Common myeloid progenitor, CD34-positive (primary cell): ENCODE results near the gene GTSF1L.
"Not testable (repeated sequence)": the region's sequence is repeated elsewhere in the genome, so short reads cannot be mapped to it uniquely, and the experiment has no call there.

Experiments used
- CTCF ChIA-PET: fragments of 350-600 bp; sonication (Branson Sonifier 250); formaldehyde crosslinking; loops from one replicate; lab custom pipeline; 2021; ENCODE audit warnings: antibody characterized with exemption; lab: Charles Lee
- POLR2A ChIA-PET: fragments of 350-600 bp; sonication (Branson Sonifier 250); formaldehyde crosslinking; loops from one replicate; lab custom pipeline; 2021; ENCODE audit warnings: antibody characterized with exemption; lab: Charles Lee
- DNase-seq, 3 donors: peaks; one replicate each; pipeline versions ENCODE4 v3.0.0 to v3.0.0-alpha.2; 2013
- H3K27ac ChIP-seq, 2 experiments: 1 replicate in 1 of 2; 2 replicates in 1 of 2; pipeline ENCODE4 v1.7.0; 2013; ENCODE audit warnings: inconsistent platforms in 2 of 2, low read length in 2 of 2, mild to moderate bottlenecking in 2 of 2, low read depth in 1 of 2, moderate library complexity in 1 of 2; ENCODE audit not compliant: severe bottlenecking in 2 of 2, insufficient read depth in 1 of 2, poor library complexity in 1 of 2
- H3K27me3 ChIP-seq, 5 experiments: replicated peaks in 2 of 5; 1 replicate in 3 of 5; 2 replicates in 2 of 5; pipeline versions ENCODE4 v1.6.1 to v1.7.0; 2013; ENCODE audit warnings: low read length in 4 of 5, mild to moderate bottlenecking in 2 of 5, moderate library complexity in 2 of 5, inconsistent platforms in 1 of 5; ENCODE audit not compliant: insufficient read depth in 5 of 5, control insufficient read depth in 4 of 5
- H3K36me3 ChIP-seq, 4 experiments: 1 replicate in 2 of 4; 2 replicates in 2 of 4; pipeline versions ENCODE4 v1.6.1 to v1.7.0; 2013; ENCODE audit warnings: low read length in 3 of 4, control low read depth in 1 of 4, mild to moderate bottlenecking in 1 of 4; ENCODE audit not compliant: control insufficient read depth in 4 of 4, insufficient read depth in 4 of 4
- H3K4me1 ChIP-seq, 4 experiments: 1 replicate in 3 of 4; 2 replicates in 1 of 4; pipeline versions ENCODE4 v1.6.1 to v1.7.1; 2013; ENCODE audit warnings: low read length in 3 of 4, mild to moderate bottlenecking in 3 of 4, control low read depth in 1 of 4, inconsistent platforms in 1 of 4, moderate library complexity in 1 of 4; ENCODE audit not compliant: control insufficient read depth in 4 of 4, insufficient read depth in 4 of 4; ENCODE audit errors: control extremely low read depth in 1 of 4
- H3K4me3 ChIP-seq, 7 experiments: 1 replicate in 4 of 7; 2 replicates in 3 of 7; pipeline versions ENCODE4 v1.5.1 to v1.7.0; 2013; ENCODE audit warnings: mild to moderate bottlenecking in 7 of 7, low read length in 6 of 7, moderate library complexity in 6 of 7, inconsistent platforms in 2 of 7, low read depth in 2 of 7, control low read depth in 1 of 7; ENCODE audit not compliant: insufficient read depth in 4 of 7, control insufficient read depth in 1 of 7; ENCODE audit errors: extremely low read depth in 1 of 7
- H3K9me3 ChIP-seq, 5 experiments: 1 replicate in 4 of 5; 2 replicates in 1 of 5; pipeline versions ENCODE4 v1.6.1 to v1.7.1; 2013; ENCODE audit warnings: low read length in 4 of 5, mild to moderate bottlenecking in 2 of 5, inconsistent platforms in 1 of 5, low read depth in 1 of 5, moderate library complexity in 1 of 5; ENCODE audit not compliant: control insufficient read depth in 4 of 5, insufficient read depth in 2 of 5; ENCODE audit errors: control extremely low read depth in 1 of 5
- WGBS: methylation state at CpG from one replicate; pipeline ENCODE4 v1.1.5; 2013; ENCODE audit not compliant: insufficient coverage; 5-methylcytosine and 5-hydroxymethylcytosine counted together

GTSF1L gene

GRCh38 chr20:43766385-43766784 lies 39.6 kb upstream of the GTSF1L start:
- ChIA-PET POLR2A (no interaction called here), CTCF (no interaction called here)
- Histone ChIP-seq H3K36me3 (no peaks in the 10 kb centered on the region), H3K4me1 (no peaks in the 10 kb centered on the region), H3K27ac (no peak overlapping the region), H3K27me3 (peaks cover 0 to 40% (median 12%) of the 10 kb centered on the region in 5 experiments), H3K4me3 (no peak overlapping the region), H3K9me3 (no peaks in the 10 kb centered on the region)
- WGBS, result 63% methylated on average over 5 of the region's 6 CpGs
- DNase-seq, result no peak

DNA sequence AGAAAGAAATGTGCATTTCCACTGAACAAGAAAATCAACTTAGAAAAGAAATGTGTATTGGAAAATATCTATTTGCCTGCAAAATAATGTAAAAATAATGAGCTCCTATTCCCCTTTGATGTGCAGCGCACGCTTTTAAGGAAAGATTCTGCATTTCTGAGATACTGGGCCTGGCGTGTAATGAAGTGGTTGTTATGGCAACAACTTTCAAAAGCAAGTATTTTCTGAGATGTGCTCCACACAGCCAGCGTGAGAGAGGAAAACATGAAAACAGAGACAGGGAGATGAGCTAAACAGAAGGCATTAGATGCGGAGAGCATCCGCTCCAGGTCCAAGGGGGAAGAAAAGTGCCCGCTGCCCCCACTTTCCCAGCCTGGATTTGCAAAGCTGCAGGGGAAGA lies 39.1 kb upstream of the GTSF1L start:
- no peak overlapping the region for H3K4me3 ChIP-seq
- H3K9me3 ChIP-seq, result no peaks in the 10 kb centered on the region
- WGBS, result 82% methylated on average over 7 of the region's 7 CpGs
- no peaks in the 10 kb centered on the region for H3K36me3 ChIP-seq
- no peak for DNase-seq
- no peak overlapping the region for H3K27ac ChIP-seq
- H3K4me1 ChIP-seq, result no peaks in the 10 kb centered on the region
- ChIA-PET POLR2A (no interaction called here), CTCF (no interaction called here)
- H3K27me3 ChIP-seq, result peaks cover 0 to 38% (median 12%) of the 10 kb centered on the region in 5 experiments

DNA sequence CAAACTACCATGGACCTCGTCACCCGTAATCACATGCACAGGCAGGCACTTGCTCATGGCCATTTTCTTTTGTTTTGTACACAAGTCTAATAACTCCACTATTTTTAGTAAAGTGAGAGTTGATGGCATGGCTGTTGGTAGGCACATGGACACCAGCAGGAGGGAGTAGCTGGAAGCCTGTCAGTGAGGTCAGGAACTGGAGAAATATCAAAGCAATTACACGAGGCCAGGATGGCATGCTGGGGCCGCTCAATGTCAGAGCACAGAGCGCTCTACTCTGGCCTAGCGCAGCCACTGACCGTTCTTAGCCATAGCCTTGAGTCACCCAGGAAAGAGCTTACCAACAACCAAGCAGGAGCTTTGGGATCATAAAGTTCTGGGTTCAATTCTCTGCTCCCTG lies 36.1 kb upstream of the GTSF1L start:
- Histone ChIP-seq H3K36me3 (no peaks in the 10 kb centered on the region), H3K9me3 (no peaks in the 10 kb centered on the region), H3K4me3 (no peak overlapping the region), H3K4me1 (no peaks in the 10 kb centered on the region), H3K27ac (no peak overlapping the region), H3K27me3 (peaks cover 0 to 28% (median 8%) of the 10 kb centered on the region in 5 experiments)
- WGBS, result 85% methylated on average over 6 of the region's 7 CpGs
- CTCF ChIA-PET, result no interaction called here
- POLR2A ChIA-PET, result no interaction called here
- no peak for DNase-seq

DNA sequence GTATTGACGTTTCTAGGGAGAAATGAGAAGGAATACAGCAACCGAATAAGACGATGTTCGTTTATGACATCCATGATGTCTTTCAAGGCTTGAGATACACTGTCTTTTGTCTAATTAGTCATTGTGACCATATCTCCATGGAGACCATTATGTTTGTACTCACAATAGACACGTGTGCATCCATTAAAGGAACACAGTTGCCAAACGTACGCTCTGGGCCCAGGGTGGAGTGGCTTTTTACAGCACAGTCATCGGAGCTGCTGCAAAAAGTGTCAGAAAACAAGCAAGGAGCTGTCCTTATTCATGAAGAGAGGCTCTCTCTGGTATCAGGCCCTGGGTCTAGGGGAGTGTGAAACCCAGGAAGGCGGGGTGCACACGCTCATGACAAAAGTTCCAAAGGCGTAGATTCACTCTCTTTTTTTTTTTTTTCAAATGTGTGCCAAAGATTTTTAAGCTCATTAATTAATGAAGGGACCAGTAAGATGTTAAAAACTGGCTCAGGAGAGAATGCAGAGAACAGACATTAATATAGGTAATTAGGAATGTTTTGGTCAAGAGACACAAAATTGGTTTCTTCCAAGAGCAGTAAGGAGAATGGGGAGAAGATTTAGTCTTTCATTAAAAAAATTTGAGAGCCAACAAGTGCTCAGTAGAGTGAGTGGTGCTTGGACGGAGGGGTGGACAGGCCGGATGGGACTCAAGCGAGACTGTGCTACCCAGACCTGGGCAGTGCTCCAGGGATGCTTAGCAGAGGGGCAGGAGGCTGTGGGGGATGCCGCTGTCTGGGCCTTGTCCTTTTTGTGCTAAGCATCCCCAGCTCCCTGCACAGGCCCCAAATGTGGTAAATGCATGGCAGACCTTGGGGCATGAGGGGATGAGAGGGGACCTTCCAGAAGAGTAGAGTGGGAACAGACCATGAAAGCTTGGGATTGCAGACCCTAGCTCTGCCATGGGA lies 34.9 kb upstream of the GTSF1L start:
- Histone ChIP-seq H3K27ac (no peak overlapping the region), H3K4me3 (no peak overlapping the region), H3K9me3 (no peaks in the 10 kb centered on the region), H3K36me3 (no peaks in the 10 kb centered on the region), H3K27me3 (peaks cover 0 to 15% (median 3%) of the 10 kb centered on the region in 5 experiments), H3K4me1 (no peaks in the 10 kb centered on the region)
- CTCF ChIA-PET, result no interaction called here
- 96% methylated on average over 14 of the region's 15 CpGs for WGBS
- POLR2A ChIA-PET, result no interaction called here
- peak in 1 of 3 donors; percentile 42 for DNase-seq

DNA sequence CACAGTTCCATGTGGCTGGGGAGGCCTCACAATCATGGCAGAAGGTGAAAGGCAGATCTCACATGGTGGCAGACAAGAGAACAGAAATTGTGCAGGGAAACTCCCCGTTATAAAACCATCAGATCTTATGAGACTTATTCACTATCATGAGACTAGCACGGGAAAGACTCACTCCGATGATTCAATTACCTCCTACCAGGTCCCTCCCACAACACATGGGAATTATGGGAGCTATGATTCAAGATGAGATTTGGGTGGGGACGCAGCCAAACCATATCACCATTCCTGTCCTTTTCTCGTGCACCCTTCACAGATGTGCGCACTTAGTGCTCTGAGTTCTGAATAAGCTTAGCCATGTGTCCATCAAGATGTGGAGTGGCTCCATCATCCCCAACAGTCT lies 31.1 kb upstream of the GTSF1L start:
- H3K27ac ChIP-seq, H3K4me3 ChIP-seq, H3K9me3 ChIP-seq, H3K36me3 ChIP-seq, H3K4me1 ChIP-seq, CTCF ChIA-PET, DNase-seq, POLR2A ChIA-PET, H3K27me3 ChIP-seq: not testable (repeated sequence)
- WGBS, result 97% methylated on average over 3 of the region's 6 CpGs

DNA sequence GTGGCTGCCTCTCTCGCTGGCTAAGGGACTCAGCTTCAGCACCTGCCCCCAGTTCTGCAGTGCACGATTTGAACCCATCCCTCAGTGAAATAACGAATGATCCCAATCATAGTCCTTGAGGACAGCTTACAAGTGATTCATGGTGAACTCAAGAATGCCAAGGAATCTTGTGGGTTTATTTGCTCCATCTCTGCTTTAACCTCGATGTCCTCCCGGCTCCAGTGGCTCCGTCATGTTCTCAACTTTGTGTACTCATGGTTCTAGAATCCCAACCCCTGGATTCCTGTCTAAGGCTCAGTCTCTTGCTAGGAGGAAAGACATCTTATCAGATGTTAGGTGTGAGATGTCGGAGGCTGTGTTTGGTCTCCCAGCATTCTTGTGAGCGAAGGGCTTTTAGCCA lies 29.0 kb upstream of the GTSF1L start:
- Histone ChIP-seq H3K4me3 (no peak overlapping the region), H3K27me3 (peaks cover 0 to 21% (median under 1%) of the 10 kb centered on the region in 5 experiments), H3K9me3 (no peaks in the 10 kb centered on the region), H3K27ac (no peak overlapping the region), H3K36me3 (no peaks in the 10 kb centered on the region), H3K4me1 (peaks cover 0 to 23% (median 10%) of the 10 kb centered on the region in 4 experiments)
- ChIA-PET CTCF (interaction anchor here (1.3 kb wide), 1 partner anchor 325 kb away, joined by 4 read pairs; no protein-coding TSS in a partner anchor), POLR2A (no interaction called here)
- DNase-seq, result no peak
- 94% methylated on average over 6 of the region's 8 CpGs for WGBS

- Histone ChIP-seq H3K36me3 (no peaks in the 10 kb centered on the region), H3K27ac (no peak overlapping the region), H3K9me3 (no peaks in the 10 kb centered on the region), H3K4me3 (no peak overlapping the region), H3K4me1 (peaks cover 0 to 25% (median 10%) of the 10 kb centered on the region in 4 experiments), H3K27me3 (peaks cover 0 to 21% (median 2%) of the 10 kb centered on the region in 5 experiments)
- no peak for DNase-seq
- ChIA-PET CTCF (interaction anchor here (1.3 kb wide), 1 partner anchor 325 kb away, joined by 4 read pairs; no protein-coding TSS in a partner anchor), POLR2A (no interaction called here)
- WGBS, result 93% methylated on average over 7 of the region's 7 CpGs
Observed at GRCh38 chr20:43755390-43755789, 28.6 kb upstream of the GTSF1L start.
